RWPE2 (cell line): ENCODE results near the gene ADAMTS17.

Experiments used
- ATAC-seq: fragments of 200-7000 bp; cut with Tn5 transposase; 3 replicates; pipeline ENCODE4 v1.9.1; 2021; ENCODE audit warnings: low read depth
- DNase-seq: peaks from one replicate; pipeline ENCODE4 v3.0.0-alpha.2; 2020; ENCODE audit warnings: low spot score
- H3K27ac ChIP-seq: fragments of 450-650 bp; 2 replicates; pipeline ENCODE4 v1.5.1; 2017; ENCODE audit warnings: mild to moderate bottlenecking; ENCODE audit not compliant: poor library complexity, severe bottlenecking
- H3K27me3 ChIP-seq: fragments of 250-450 bp; sonication (Bioruptor Pico); 2 replicates; pipeline ENCODE4 v1.5.1; 2021; ENCODE audit warnings: mild to moderate bottlenecking, moderate library complexity; ENCODE audit not compliant: insufficient read depth, poor library complexity, severe bottlenecking
- H3K36me3 ChIP-seq: fragments of 250-450 bp; sonication (Bioruptor Pico); 2 replicates; pipeline ENCODE4 v1.5.1; 2020; ENCODE audit warnings: low read depth, mild to moderate bottlenecking, moderate library complexity
- H3K4me1 ChIP-seq: fragments of 250-450 bp; sonication (Bioruptor Pico); 2 replicates; pipeline ENCODE4 v1.5.1; 2021; ENCODE audit warnings: mild to moderate bottlenecking, moderate library complexity; ENCODE audit not compliant: insufficient read depth, poor library complexity, severe bottlenecking
- H3K4me3 ChIP-seq: fragments of 250-450 bp; sonication (Bioruptor Pico); 2 replicates; pipeline ENCODE4 v1.5.1; 2021; ENCODE audit warnings: mild to moderate bottlenecking, moderate library complexity; ENCODE audit not compliant: severe bottlenecking
- H3K9me3 ChIP-seq: fragments of 250-450 bp; sonication (Bioruptor Pico); 2 replicates; pipeline ENCODE4 v1.5.1; 2021; ENCODE audit warnings: mild to moderate bottlenecking, moderate library complexity; ENCODE audit not compliant: severe bottlenecking
- CTCF ChIP-seq: fragments of 450-650 bp; IDR thresholded peaks from one replicate; pipeline ENCODE4 v1.5.1; 2017; ENCODE audit warnings: mild to moderate bottlenecking, moderate library complexity; ENCODE audit not compliant: poor library complexity, severe bottlenecking

The ADAMTS17 gene

DNA sequence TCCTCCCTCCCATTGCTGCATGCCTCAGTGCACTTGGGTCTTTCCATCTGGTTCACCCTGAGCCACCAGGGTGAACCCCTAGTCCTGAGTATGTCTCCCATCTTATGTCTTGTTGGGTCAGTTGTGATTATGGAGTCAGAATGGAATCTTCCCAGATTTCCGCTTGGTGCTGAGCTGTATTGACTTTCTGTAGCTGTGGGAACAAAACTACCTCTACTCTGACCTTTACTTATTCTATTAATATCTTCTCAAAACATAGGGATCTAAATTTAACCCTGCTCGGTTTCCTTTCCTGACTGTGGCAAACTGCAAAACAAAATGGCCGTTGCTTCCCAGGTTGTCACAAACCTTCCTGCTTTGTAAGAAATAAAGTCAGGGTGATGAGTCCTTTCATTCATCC lies 312.7 kb downstream of the ADAMTS17 start:
- Histone ChIP-seq H3K4me1 (peaks cover 13% of the 10 kb centered on the region), H3K36me3 (no peaks in the 10 kb centered on the region), H3K4me3 (no peak overlapping the region), H3K27ac (no peak overlapping the region), H3K9me3 (peaks cover 2% of the 10 kb centered on the region), H3K27me3 (no peaks in the 10 kb centered on the region)
- TF ChIP-seq CTCF, result no peak
- ATAC-seq (no peak), DNase-seq (no peak)

GRCh38 chr15:100026041-100026440 lies 315.7 kb downstream of the ADAMTS17 start:
- DNase-seq (no peak), ATAC-seq (no peak)
- Histone ChIP-seq H3K36me3 (no peaks in the 10 kb centered on the region), H3K9me3 (peaks cover 2% of the 10 kb centered on the region), H3K27me3 (no peaks in the 10 kb centered on the region), H3K27ac (no peak overlapping the region), H3K4me1 (peaks cover 9% of the 10 kb centered on the region), H3K4me3 (no peak overlapping the region)
- TF ChIP-seq CTCF, result no peak

DNA sequence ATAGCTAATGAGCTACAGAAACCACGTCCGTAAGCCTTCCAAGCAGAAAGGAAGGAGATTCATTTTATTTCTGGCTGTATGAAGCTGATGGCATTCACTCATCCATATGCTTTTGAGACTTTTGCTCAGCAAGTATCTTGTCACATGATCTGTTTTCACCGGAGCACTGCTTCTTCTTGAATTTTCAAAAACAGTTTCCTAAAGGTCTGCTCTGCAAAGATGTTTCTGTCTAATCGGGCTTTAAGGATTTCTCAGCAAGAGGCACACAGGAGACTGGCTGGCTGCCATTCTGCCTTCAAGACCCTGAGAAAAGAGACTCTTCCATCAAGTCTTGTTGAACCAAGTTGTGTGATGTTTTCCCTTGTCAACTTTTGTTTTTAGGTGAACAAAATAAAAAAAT lies 319.0 kb downstream of the ADAMTS17 start:
- Histone ChIP-seq H3K36me3 (no peaks in the 10 kb centered on the region), H3K4me3 (no peak overlapping the region), H3K9me3 (peaks cover 2% of the 10 kb centered on the region), H3K27ac (no peak overlapping the region), H3K4me1 (no peaks in the 10 kb centered on the region), H3K27me3 (no peaks in the 10 kb centered on the region)
- TF ChIP-seq CTCF, result no peak
- DNase-seq (no peak), ATAC-seq (no peak)

- ATAC-seq (no peak), DNase-seq (no peak)
- H3K4me1 ChIP-seq, result no peaks in the 10 kb centered on the region
- no peak for TF ChIP-seq CTCF
- H3K9me3 ChIP-seq, result no peaks in the 10 kb centered on the region
- no peaks in the 10 kb centered on the region for H3K27me3 ChIP-seq
- no peak overlapping the region for H3K27ac ChIP-seq
- H3K4me3 ChIP-seq, result no peak overlapping the region
- no peaks in the 10 kb centered on the region for H3K36me3 ChIP-seq
Measured at GRCh38 chr15:100022391-100022790, 319.4 kb downstream of the ADAMTS17 start.

DNA sequence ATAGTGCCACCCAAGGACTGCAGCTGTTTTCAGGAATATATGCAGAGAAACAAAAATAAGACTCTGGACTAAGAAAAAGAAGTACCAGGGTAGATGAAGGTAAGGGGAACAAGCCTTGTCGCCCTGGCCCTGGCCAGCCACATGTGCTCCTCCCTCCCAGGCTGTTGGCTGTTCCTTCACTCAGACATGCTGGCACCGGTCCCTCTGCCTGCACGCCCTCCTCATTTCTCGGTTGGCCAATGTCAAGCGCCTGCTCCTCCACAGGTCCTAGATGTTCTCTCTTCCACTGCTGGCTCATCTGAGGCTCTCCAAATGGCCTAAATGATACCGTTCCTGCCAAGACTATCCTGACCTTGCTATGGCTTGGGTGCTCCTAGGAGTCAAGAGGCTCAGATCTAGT lies 320.1 kb downstream of the ADAMTS17 start:
- no peak for TF ChIP-seq CTCF
- Histone ChIP-seq H3K36me3 (no peaks in the 10 kb centered on the region), H3K9me3 (no peaks in the 10 kb centered on the region), H3K27ac (no peak overlapping the region), H3K4me1 (peaks cover 7% of the 10 kb centered on the region), H3K27me3 (no peaks in the 10 kb centered on the region), H3K4me3 (no peak overlapping the region)
- no peak for ATAC-seq
- DNase-seq, result no peak
